Spleen (tissue), 7 donors: ENCODE results near the gene C11orf24.

Experiments used
- POLR2AphosphoS5 ChIP-seq, 3 donors: sonication (generic); formaldehyde crosslinking; IDR thresholded peaks; one replicate each; pipeline ENCODE4 v1.5.1; 2017; ENCODE audit warnings: antibody characterized with exemption in 3 of 3
- TF ChIP-seq, protein P1 (sequence below), 11 experiments: fragments of 200-600 bp in 7 of 11; fragments of 450-650 bp in 4 of 11; sonication (generic) in 4 of 11; IDR thresholded peaks in 8 of 11; conservative IDR thresholded peaks in 3 of 11; 1 replicate in 7 of 11; 2 replicates in 4 of 11; pipeline versions ENCODE4 v1.4.0 to v1.8.0; 2016 to 2021; ENCODE audit warnings: antibody characterized with exemption in 11 of 11, inconsistent platforms in 4 of 11, mild to moderate bottlenecking in 1 of 11
- donor health status: DM: no; HTN: no; CAD: no; lungs with moderate emphysema.
- donor health status: DM: no; HTN: no; CAD: no.
- donor health status: DM: no; HTN: no; CAD: no.

DNA sequence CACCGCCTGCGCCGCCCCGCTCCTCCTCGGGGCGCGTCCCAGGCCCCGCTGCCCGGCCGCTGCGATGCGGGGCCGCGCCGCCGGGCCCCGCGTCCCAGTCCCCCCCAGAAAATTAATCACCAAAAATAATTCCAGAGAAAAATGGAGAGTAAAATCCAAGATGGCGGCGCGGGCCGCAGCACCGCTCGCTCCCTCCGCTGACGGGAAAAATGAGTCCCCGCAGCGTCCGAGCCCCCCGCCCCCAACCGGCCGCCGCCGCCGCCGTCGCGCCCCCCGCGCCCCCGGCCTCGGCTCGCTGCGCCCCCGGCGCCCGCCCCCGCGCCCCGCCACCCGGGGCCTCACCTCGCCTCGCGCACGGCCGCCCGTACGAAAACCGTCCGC lies 58.6 kb downstream of the C11orf24 start, which contains the start of gene KMT5B:
- TF ChIP-seq POLR2AphosphoS5 (IDR thresholded peaks at IDR 0.05): no peak
- TF ChIP-seq, protein P1, sequence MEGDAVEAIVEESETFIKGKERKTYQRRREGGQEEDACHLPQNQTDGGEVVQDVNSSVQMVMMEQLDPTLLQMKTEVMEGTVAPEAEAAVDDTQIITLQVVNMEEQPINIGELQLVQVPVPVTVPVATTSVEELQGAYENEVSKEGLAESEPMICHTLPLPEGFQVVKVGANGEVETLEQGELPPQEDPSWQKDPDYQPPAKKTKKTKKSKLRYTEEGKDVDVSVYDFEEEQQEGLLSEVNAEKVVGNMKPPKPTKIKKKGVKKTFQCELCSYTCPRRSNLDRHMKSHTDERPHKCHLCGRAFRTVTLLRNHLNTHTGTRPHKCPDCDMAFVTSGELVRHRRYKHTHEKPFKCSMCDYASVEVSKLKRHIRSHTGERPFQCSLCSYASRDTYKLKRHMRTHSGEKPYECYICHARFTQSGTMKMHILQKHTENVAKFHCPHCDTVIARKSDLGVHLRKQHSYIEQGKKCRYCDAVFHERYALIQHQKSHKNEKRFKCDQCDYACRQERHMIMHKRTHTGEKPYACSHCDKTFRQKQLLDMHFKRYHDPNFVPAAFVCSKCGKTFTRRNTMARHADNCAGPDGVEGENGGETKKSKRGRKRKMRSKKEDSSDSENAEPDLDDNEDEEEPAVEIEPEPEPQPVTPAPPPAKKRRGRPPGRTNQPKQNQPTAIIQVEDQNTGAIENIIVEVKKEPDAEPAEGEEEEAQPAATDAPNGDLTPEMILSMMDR (IDR thresholded peaks at IDR 0.05 in 8 of 11, conservative IDR thresholded peaks at IDR 0.05 in 3 of 11): peak in 1 of 11 experiments; percentile 3
